KMS-11 (cell line): ENCODE results near the gene SPHKAP.

Experiments used
- H2AFZ ChIP-seq: fragments of 200-600 bp; sonication (generic); 2 replicates; pipeline ENCODE4 v1.6.1; 2016; ENCODE audit warnings: antibody characterized with exemption, mixed run types, low read depth
- H3K27ac ChIP-seq: fragments of 200-600 bp; sonication (generic); 2 replicates; pipeline ENCODE4 v1.6.1; 2016; ENCODE audit warnings: mild to moderate bottlenecking, mixed run types
- H3K27me3 ChIP-seq: fragments of 200-600 bp; sonication (generic); 2 replicates; pipeline ENCODE4 v1.6.1; 2017; ENCODE audit warnings: mild to moderate bottlenecking, low read depth, mixed run types, moderate library complexity; ENCODE audit not compliant: insufficient read depth
- H3K36me3 ChIP-seq: fragments of 200-600 bp; sonication (generic); 2 replicates; pipeline ENCODE4 v1.6.1; 2017; ENCODE audit warnings: mild to moderate bottlenecking, mixed run types; ENCODE audit not compliant: insufficient read depth
- H3K4me1 ChIP-seq: fragments of 200-600 bp; sonication (generic); 2 replicates; pipeline ENCODE4 v1.6.1; 2016; ENCODE audit warnings: mild to moderate bottlenecking, low read depth, mixed run types; ENCODE audit not compliant: poor library complexity, severe bottlenecking
- H3K4me2 ChIP-seq: fragments of 200-600 bp; sonication (generic); 2 replicates; pipeline ENCODE4 v1.7.0; 2016; ENCODE audit warnings: mild to moderate bottlenecking, mixed run types
- H3K4me3 ChIP-seq: fragments of 200-600 bp; sonication (generic); IDR thresholded peaks from 2 replicates; pipeline ENCODE4 v1.6.1; 2017; ENCODE audit warnings: low read depth, low read length, mixed read lengths; ENCODE audit not compliant: insufficient read depth
- H3K79me2 ChIP-seq: fragments of 200-600 bp; sonication (generic); 2 replicates; pipeline ENCODE4 v1.6.1; 2016; ENCODE audit warnings: low read depth, mixed run types; ENCODE audit not compliant: insufficient read depth
- H3K9ac ChIP-seq: fragments of 200-600 bp; sonication (generic); 2 replicates; pipeline ENCODE4 v1.6.1; 2016; ENCODE audit warnings: mild to moderate bottlenecking, mixed run types
- H4K20me1 ChIP-seq: fragments of 200-600 bp; sonication (generic); 2 replicates; pipeline ENCODE4 v1.6.1; 2016; ENCODE audit warnings: mild to moderate bottlenecking, mixed run types; ENCODE audit not compliant: insufficient read depth
- CTCF ChIP-seq: fragments of 200-600 bp; sonication (generic); conservative IDR thresholded peaks from 2 replicates; pipeline ENCODE4 v1.6.1; 2017; ENCODE audit warnings: low read depth, mild to moderate bottlenecking, antibody characterized with exemption, low read length, moderate library complexity, mixed read lengths

Gene SPHKAP

DNA sequence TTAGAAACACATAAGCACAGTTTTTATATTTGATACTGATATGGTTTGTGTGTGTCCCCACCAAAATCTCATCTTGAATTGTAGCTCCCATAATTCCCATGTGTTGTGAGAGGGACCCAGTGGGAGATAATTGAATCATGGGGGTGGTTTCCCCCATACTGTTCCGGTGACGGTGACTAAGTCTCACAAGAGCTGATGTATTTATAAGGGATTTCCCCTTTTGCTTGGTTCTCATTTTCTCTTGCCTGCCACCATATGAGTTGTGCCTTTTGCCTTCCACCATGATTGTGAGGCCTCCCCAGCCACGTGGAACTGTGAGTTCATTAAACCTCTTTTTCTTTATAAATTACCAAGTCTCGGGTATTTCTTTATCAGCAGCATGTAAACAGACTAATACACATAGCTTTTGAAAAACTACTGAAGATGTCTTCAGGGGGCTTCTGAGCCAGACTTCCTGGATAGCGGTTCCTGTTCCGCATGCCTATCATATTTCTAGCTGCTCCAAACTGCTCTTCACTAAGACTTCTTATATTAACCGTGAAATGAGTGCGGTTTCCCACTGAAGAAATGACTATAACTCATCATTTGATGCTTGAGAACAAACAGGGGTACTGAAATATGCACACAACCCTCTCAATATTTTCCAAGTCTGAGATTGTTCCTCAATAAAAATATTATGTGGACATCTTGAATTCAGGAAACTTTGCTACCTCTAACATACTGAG is 75.8 kb downstream of the SPHKAP start:
- Histone ChIP-seq H3K79me2 (no peaks in the 10 kb centered on the region), H3K4me2 (no peak overlapping the region), H4K20me1 (no peaks in the 10 kb centered on the region), H3K36me3 (no peaks in the 10 kb centered on the region), H3K27me3 (no peaks in the 10 kb centered on the region), H2AFZ (no peak overlapping the region), H3K4me3 (no peak overlapping the region), H3K4me1 (peaks cover 10% of the 10 kb centered on the region), H3K9ac (no peak overlapping the region), H3K27ac (no peak overlapping the region)
- no peak for TF ChIP-seq CTCF

DNA sequence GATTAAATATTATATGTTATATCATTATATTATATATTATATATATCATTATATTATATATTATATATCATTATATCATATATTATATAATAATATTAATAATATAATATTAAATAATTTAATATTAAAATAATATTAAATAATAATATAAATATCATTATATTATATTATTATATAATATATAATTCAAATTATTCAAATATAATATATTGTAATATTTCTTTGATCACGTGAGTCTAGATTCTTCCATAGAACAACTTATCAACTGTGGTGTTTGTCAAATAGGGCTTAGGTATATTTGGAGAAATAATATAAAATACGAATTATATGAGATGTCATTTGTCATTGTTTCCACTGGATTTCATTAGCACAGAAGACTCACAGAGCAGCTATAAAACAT is 77.3 kb downstream of the SPHKAP start:
- TF ChIP-seq CTCF, result no peak
- Histone ChIP-seq H3K9ac (no peak overlapping the region), H3K4me3 (no peak overlapping the region)

GRCh38 chr2:228103379-228103778 is 78.1 kb downstream of the SPHKAP start:
- no peak overlapping the region for H3K4me3 ChIP-seq
- no peak overlapping the region for H2AFZ ChIP-seq
- H3K4me1 ChIP-seq, result peaks cover 10% of the 10 kb centered on the region
- peak overlapping the region; percentile 19; the same call in 1 of the 2 replicates for H3K4me2 ChIP-seq
- H3K27me3 ChIP-seq, result no peaks in the 10 kb centered on the region
- H3K36me3 ChIP-seq, result no peaks in the 10 kb centered on the region
- H3K27ac ChIP-seq, result peak overlapping the region; percentile 39; the same call in 1 of the 2 replicates
- H3K9ac ChIP-seq, result no peak overlapping the region
- no peak for TF ChIP-seq CTCF
- H4K20me1 ChIP-seq, result no peaks in the 10 kb centered on the region
- H3K79me2 ChIP-seq, result no peaks in the 10 kb centered on the region

More for the DNA sequence above, 77.3 kb downstream of the SPHKAP start:
- Histone ChIP-seq H3K4me2 (no peak overlapping the region), H3K79me2 (no peaks in the 10 kb centered on the region), H3K27me3 (no peaks in the 10 kb centered on the region), H3K36me3 (no peaks in the 10 kb centered on the region), H2AFZ (no peak overlapping the region), H4K20me1 (no peaks in the 10 kb centered on the region), H3K27ac (no peak overlapping the region), H3K4me1 (peaks cover 10% of the 10 kb centered on the region)

DNA sequence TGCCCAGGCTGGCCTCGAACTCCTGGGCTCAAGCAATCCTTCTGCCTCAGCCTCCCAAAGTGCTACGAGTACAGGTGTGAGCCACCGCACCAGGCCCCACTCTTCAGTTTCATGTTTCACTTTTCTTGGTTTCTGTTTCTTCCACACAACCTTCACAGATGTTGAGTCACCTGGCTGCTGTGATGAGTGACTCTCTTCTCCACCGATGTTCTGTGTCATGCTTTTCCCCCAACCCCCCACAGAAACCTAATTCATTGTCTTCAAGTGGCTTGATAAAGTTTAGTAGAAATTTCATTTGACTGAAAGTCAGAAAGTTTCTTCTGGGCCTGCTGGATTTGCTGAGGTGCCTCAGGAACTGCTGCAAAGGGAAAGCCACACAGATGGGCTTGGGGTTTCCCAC is 78.5 kb downstream of the SPHKAP start:
- Histone ChIP-seq H3K4me2 (peak overlapping the region; percentile 19; the same call in 1 of the 2 replicates), H3K27me3 (no peaks in the 10 kb centered on the region), H4K20me1 (no peaks in the 10 kb centered on the region), H3K36me3 (no peaks in the 10 kb centered on the region), H2AFZ (no peak overlapping the region), H3K4me3 (no peak overlapping the region), H3K79me2 (no peaks in the 10 kb centered on the region), H3K9ac (no peak overlapping the region), H3K4me1 (peaks cover 10% of the 10 kb centered on the region), H3K27ac (peak overlapping the region; percentile 39; the same call in 1 of the 2 replicates)
- TF ChIP-seq CTCF, result no peak
